Activated CD4-positive, alpha-beta memory T cell treated with anti-CD3 and anti-CD28 coated beads, Interleukin-2, amount 10 ng/mL, durations not matched to agents 7 days and 5 days (primary cell): ENCODE measurements around the gene HECTD2. TPM values are rescaled to one million over a fixed set of nuclear protein-coding genes. Genes with fewer than 3 reads are reported as not detected.
"Not testable (repeated sequence)": the region's sequence is repeated elsewhere in the genome, so short reads cannot be mapped to it uniquely, and the experiment has no call there.

ENCODE experiments used
- CTCF ChIA-PET: fragments of 350-600 bp; sonication (Branson Sonifier 250); formaldehyde crosslinking; loops from one replicate; lab custom pipeline; 2021; ENCODE audit warnings: antibody characterized with exemption, inconsistent platforms; lab: Charles Lee
- POLR2A ChIA-PET: fragments of 350-600 bp; sonication (Branson Sonifier 250); formaldehyde crosslinking; loops from one replicate; lab custom pipeline; 2021; ENCODE audit warnings: antibody characterized with exemption; lab: Charles Lee
- DNase-seq: peaks from one replicate; pipeline ENCODE4 v3.0.0-alpha.2; 2020
- H3K27ac Mint-ChIP-seq: one replicate; pipeline ENCODE4 v1.8.0; 2021; ENCODE audit warnings: mild to moderate bottlenecking, mixed read lengths
- H3K27me3 Mint-ChIP-seq: one replicate; pipeline ENCODE4 v1.8.0; 2021; ENCODE audit warnings: mixed read lengths
- H3K36me3 Mint-ChIP-seq: one replicate; pipeline ENCODE4 v1.8.0; 2021; ENCODE audit warnings: low read depth, mixed read lengths
- H3K4me1 Mint-ChIP-seq: one replicate; pipeline ENCODE4 v1.8.0; 2021; ENCODE audit warnings: mixed read lengths
- H3K4me3 Mint-ChIP-seq: one replicate; pipeline ENCODE4 v1.8.0; 2021; ENCODE audit warnings: mild to moderate bottlenecking, mixed read lengths
- H3K9me3 Mint-ChIP-seq: one replicate; pipeline ENCODE4 v1.8.0; 2021; ENCODE audit warnings: mixed read lengths
- total RNA-seq, 2 experiments: library from RNA; stranded (reverse); gene quantifications; one replicate each; pipeline ENCODE4 v1.2.3, GENCODE V29; 2021

The HECTD2 gene
- total RNA-seq, 2 experiments from 2014 or later: 2.6 to 2.9 TPM

- H3K36me3 Mint-ChIP-seq: no peaks in the 10 kb centered on the region
- H3K4me3 Mint-ChIP-seq: no peak overlapping the region
- peaks cover 3% of the 10 kb centered on the region for H3K27me3 Mint-ChIP-seq
- ChIA-PET POLR2A (no interaction called here), CTCF (no interaction called here)
- peaks cover 2% of the 10 kb centered on the region for H3K9me3 Mint-ChIP-seq
- no peak overlapping the region for H3K27ac Mint-ChIP-seq
- no peaks in the 10 kb centered on the region for H3K4me1 Mint-ChIP-seq
- DNase-seq: no peak
These were observed 147.5 kb downstream of the HECTD2 start for GRCh38 chr10:91557651-91558111.

DNA sequence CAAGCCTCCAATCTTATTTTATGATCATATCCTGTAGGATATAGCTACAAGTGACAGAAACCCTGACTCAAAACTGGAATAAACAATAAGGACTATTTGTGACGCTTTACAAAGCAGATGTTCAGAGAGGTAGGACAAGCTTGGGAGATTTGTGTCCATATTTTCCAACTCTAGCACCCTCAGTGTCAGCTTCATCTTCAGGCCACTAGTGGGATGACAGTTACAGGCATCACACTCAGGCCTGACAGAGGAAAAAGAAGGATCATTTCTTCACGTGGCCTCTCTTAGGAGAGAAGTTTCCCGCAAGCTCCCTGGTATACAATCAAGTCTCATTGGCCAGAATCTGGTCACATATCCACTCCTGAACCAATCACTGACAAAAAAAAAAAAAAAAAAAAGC is 148.3 kb downstream of the HECTD2 start:
- POLR2A ChIA-PET: no interaction called here

DNA sequence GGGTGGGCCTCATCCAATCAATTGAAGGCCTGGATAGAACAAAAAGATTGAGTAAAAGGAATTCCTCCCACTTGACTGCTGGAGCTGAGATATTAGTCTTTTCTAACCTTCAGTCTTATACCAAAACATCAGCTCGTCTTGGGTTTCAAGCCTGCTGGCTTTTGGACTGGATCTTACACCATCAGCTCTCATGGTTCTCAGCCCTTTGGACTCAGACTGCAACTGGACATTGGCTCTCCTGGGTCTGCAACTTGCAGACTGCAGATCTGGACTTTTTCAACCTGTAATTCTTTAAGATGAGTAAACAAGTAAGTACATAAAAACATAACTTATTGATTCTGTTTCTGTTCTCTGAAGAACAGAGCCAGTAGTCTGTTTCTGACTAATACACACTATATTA is 149.0 kb downstream of the HECTD2 start:
- no peak for DNase-seq
- CTCF ChIA-PET: no interaction called here
- Mint-ChIP-seq H3K4me3 (no peak overlapping the region), H3K4me1 (no peaks in the 10 kb centered on the region), H3K36me3 (no peaks in the 10 kb centered on the region), H3K27ac (no peak overlapping the region), H3K9me3 (peaks cover 2% of the 10 kb centered on the region), H3K27me3 (peaks cover 3% of the 10 kb centered on the region)
- POLR2A ChIA-PET: no interaction called here

More for the DNA sequence above, 148.3 kb downstream of the HECTD2 start:
- no peak for DNase-seq
- Mint-ChIP-seq H3K4me3 (no peak overlapping the region), H3K27ac (no peak overlapping the region), H3K9me3 (peaks cover 2% of the 10 kb centered on the region), H3K27me3 (peaks cover 3% of the 10 kb centered on the region), H3K36me3 (no peaks in the 10 kb centered on the region), H3K4me1 (no peaks in the 10 kb centered on the region)
- CTCF ChIA-PET: no interaction called here

GRCh38 chr10:91559750-91560149 is 149.6 kb downstream of the HECTD2 start:
- H3K27ac Mint-ChIP-seq: no peak overlapping the region
- H3K27me3 Mint-ChIP-seq: peaks cover 3% of the 10 kb centered on the region
- H3K36me3 Mint-ChIP-seq: no peaks in the 10 kb centered on the region
- ChIA-PET POLR2A (no interaction called here), CTCF (no interaction called here)
- no peak overlapping the region for H3K4me3 Mint-ChIP-seq
- DNase-seq: no peak
- no peaks in the 10 kb centered on the region for H3K4me1 Mint-ChIP-seq
- peaks cover 2% of the 10 kb centered on the region for H3K9me3 Mint-ChIP-seq

DNA sequence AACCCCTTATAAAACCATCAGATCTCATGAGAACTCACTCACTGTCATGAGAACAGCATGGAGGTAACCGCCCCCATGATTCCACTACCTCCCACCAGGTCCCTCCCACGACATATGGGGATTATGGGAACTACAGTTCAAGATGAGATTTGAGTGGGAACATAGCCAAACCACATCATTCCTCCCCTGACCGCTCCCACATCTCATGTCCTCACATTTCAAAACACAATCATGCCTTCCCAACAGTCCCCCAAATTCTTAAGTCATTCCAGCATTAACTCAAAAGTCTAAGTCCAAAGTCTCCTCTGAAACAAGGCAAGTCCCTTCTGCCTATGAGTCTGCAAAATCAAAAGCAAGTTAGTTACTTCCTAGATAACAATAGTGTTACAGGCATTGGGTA is 150.7 kb downstream of the HECTD2 start:
- CTCF ChIA-PET, DNase-seq, H3K4me1 Mint-ChIP-seq, H3K4me3 Mint-ChIP-seq, H3K27me3 Mint-ChIP-seq, H3K9me3 Mint-ChIP-seq, H3K36me3 Mint-ChIP-seq, H3K27ac Mint-ChIP-seq, POLR2A ChIA-PET: not testable (repeated sequence)

- Mint-ChIP-seq H3K4me1 (no peaks in the 10 kb centered on the region), H3K4me3 (no peak overlapping the region), H3K27ac (no peak overlapping the region), H3K27me3 (peaks cover 3% of the 10 kb centered on the region), H3K9me3 (peaks cover 2% of the 10 kb centered on the region), H3K36me3 (no peaks in the 10 kb centered on the region)
- ChIA-PET POLR2A (no interaction called here), CTCF (no interaction called here)
- DNase-seq: no peak
These were observed 152.9 kb downstream of the HECTD2 start for GRCh38 chr10:91562839-91563581.

GRCh38 chr10:91564026-91564425 is 153.9 kb downstream of the HECTD2 start:
- H3K27me3 Mint-ChIP-seq: peaks cover 3% of the 10 kb centered on the region
- H3K27ac Mint-ChIP-seq: no peak overlapping the region
- H3K4me1 Mint-ChIP-seq: peaks cover 2% of the 10 kb centered on the region
- ChIA-PET CTCF (no interaction called here), POLR2A (no interaction called here)
- no peak overlapping the region for H3K4me3 Mint-ChIP-seq
- H3K9me3 Mint-ChIP-seq: peaks cover 2% of the 10 kb centered on the region
- no peaks in the 10 kb centered on the region for H3K36me3 Mint-ChIP-seq
- no peak for DNase-seq

Other genes starting within 250 kb of the HECTD2 start
- gene PCGF5, start 189.7 kb upstream of the HECTD2 start, total RNA-seq: 10 to 100 TPM; 44.7 to 45.9 TPM
- under 1 TPM in 1 of 2 experiments, not detected in 1; 0.23 TPM for gene PPP1R3C, start 222.7 kb downstream of the HECTD2 start, total RNA-seq